HG03280 (cell line): ENCODE results near the gene PAAF1.

Experiments
- ATAC-seq: cut with Tn5 transposase; IDR thresholded peaks from one replicate; pipeline ENCODE4 v1.9.1; 2021; ENCODE audit warnings: mild to moderate bottlenecking, moderate library complexity; ENCODE audit not compliant: unreplicated experiment

The PAAF1 gene, protein sequence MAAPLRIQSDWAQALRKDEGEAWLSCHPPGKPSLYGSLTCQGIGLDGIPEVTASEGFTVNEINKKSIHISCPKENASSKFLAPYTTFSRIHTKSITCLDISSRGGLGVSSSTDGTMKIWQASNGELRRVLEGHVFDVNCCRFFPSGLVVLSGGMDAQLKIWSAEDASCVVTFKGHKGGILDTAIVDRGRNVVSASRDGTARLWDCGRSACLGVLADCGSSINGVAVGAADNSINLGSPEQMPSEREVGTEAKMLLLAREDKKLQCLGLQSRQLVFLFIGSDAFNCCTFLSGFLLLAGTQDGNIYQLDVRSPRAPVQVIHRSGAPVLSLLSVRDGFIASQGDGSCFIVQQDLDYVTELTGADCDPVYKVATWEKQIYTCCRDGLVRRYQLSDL

DNA sequence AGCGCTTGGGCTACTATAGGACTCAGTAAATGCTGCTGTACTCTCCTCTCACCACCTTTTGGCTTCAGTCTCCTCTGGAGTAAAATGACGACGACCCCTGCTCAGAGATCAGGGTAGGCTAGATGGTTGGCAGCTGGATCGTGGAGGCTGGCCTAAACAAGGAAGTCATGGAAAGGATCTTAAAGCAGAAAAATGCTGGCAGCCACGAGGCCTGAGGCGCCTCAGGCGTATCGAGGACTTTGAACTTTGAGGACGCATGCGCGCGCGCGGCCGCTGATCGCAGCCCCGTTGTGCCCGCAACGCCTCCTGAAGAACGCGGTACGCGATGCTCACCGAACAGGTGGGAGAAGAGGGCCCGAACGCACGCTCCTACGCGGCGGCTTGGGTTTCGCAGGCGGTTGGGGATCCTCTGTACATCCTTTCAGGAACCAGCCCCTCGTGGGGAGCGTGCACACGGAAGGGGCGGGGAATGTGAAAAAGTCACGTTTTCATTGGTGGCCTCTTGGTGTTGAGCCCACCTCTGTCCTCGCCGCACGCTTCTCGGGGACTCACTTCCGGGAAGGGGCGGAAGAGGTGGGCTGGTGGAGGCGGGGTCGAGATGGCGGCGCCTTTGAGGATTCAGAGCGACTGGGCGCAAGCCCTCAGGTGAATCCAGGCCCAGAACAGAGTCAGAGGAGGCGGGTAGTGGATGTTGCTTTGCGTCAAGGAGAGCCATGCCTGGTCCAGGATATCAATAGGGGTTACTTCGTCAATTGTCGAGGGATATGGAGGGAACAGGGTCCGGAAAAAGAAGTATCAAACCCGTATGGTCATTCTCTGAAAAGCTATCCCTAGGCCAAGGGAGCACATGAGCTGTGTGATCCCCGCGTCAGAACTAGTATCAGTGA lies at the start of gene PAAF1, which contains the start of gene COA4:
PAAF1 (plus strand) TSS at position 576 of the 887 bp plus-strand sequence; CDS start at position 599, 23 bp downstream.
COA4 (minus strand) TSS at position 423 of the 887 bp plus-strand sequence. CDS start 3,468 bp downstream, outside the sequence.
- ATAC-seq = peak; percentile 98

- no peak for ATAC-seq
These were observed 46.5 kb upstream of the PAAF1 start for GRCh38 chr11:73830261-73830660.

DNA sequence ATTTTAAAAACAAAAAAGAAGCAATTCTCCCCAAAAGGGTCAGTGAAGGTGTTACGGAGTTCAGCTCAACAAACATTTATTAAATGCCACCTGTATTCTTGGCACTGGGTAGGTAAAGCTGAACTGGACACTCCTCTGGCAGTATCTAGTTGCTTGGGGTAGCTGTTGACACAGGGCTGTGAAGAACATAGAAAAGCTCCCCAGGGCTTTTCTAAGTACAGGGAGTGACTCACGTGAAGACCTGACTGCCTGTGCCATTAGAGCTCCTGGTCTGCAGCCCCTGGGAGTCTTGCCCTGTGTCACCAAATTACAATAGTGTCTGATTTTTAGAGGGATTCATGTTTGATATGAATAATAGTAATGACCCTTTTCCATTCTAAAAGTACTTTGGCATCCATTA lies 43.7 kb upstream of the PAAF1 start:
- ATAC-seq = no peak

GRCh38 chr11:73838443-73839122 lies 38.2 kb upstream of the PAAF1 start:
- no peak for ATAC-seq

DNA sequence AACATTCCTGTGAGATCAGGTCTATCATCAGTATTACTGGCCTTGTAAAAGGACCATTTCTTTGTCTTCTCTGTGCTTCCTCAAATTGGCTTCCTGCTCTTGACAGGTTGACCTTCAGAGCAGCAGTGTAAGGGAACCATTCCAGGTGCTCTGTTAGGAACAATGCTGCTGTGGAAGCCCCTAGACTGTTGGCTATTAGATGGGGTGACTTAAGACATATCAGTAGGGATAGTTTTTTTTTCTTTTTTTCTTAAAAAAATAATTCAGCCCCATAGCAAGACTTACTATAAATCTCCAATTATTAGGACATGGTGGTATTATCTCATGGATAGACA lies 37.7 kb upstream of the PAAF1 start:
- ATAC-seq = no peak

- no peak for ATAC-seq
These were observed 25.6 kb upstream of the PAAF1 start for GRCh38 chr11:73851046-73851764.

DNA sequence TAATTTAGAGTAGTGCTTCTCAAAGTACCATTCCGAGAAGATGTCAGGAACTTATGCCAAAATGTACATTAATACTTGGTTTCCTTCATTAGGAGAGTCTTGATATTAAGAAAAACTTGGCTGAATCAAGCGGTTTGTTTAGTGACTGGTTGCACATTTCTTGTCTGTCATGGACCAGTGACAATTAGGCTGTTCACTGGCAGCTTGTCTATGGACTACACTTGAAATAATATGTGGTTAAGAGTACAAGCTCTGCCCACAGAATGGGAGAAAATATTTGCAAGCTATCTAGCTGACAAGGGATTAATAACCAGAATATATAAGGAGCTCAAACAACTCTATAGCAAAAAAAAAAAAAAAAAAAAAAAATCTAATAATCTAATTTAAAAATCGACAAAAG lies 24.8 kb upstream of the PAAF1 start:
- ATAC-seq = no peak

DNA sequence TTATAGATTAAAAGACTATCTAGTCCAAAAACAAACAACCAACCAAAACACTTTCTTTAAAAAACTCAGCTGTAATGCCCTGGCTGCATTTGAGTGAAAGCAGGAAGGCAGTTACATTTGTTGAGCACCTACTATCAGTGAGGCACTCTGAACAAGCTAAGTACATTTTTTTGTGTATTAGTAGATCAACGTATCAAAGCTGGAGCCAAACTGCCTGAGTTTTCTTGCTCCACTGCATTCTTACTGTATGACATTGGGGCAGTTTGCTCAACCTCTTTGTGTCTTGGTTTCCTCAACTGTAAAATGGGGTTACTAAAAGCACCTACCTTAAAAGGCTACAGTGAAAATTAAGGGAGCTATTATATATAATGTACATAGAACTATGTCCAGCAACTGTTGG lies 22.1 kb upstream of the PAAF1 start:
- no peak for ATAC-seq

DNA sequence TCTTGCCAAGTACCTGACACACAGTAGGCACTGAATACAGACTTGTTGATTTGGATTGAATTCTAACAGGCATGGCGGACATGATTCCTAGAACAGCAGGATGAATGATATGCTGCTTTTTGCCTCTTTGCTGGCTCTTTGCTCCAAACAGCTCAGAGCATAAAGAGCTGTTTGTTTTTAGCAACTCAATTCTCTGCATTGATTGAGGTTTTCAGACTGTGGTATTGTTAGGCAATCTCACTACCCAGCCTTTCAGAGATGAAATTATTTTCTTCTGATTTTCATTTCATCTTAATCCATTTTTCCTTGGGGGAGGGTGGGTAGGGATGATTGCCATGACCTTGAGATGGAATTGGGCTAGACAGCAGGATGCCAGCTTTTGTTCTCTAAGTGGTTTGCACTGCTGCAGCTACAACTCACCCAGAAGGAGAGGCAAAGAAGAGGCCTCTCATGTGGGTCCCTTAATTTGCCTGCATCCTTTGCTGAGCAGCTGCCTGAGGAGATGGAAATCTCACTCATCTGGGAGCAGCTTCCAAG lies 20.7 kb upstream of the PAAF1 start:
- ATAC-seq = no peak

DNA sequence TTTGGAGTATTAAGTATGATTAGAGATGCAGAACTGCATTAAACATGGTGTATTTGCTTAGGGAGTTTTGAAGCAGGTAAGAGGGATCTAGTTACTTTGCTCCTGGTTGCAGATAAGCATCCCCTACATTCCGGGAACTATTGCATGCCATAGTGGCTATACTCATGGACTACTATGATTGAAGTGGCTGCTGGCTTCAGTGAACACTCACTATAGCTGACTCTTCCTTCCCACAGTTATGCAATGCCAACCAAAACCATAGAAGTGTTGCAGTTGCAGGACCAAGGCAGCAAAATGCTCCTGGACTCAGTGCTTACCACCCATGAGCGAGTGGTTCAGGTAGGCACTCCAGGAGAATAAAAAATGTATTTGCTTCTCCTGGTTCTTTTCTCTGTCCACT lies 17.1 kb upstream of the PAAF1 start:
- ATAC-seq = no peak

- no peak for ATAC-seq
These were observed 16.6 kb upstream of the PAAF1 start for GRCh38 chr11:73860202-73860601.

DNA sequence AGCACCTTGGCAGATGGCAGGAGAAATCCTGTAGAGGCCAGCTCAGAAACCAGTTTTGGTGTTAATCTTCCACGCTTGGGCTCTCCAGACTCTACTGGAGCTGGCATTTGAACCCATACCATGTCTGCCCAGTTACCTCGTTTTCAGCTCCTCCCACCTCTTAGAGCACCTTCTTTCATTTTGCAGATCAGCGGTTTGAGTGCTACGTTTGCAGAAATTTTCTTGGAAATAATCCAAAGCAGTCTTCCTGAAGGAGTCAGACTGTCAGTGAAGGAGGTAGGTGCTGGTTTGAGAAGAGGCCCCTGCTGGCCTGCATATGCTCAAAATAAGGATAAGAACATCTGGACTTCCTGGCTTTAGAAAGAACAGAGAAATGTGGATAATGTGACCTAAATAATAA lies 13.8 kb upstream of the PAAF1 start:
- no peak for ATAC-seq

DNA sequence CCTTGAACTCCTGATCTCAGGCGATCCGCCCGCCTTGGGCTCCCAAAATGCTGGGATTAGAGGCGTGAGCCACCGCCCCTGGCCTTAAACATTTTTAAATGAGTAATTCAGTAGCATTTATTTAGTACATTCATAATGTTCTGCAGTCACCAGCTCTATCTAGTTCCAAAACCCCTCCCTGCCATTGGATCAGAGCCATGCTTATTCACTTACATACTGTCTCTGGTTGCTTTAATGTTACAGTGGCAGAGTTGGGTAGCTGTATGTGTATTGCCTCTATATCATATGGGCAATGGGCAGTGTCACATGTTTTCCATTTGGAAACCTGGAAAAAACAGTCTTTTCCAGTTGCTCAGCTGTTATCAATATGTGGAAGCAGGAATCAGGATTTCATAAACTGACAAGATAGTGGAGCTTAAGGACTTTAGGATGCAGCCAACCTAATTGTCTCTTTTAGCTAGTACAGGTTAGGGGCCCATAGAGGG lies 10.7 kb upstream of the PAAF1 start:
- no peak for ATAC-seq

GRCh38 chr11:73866586-73866996 lies 10.2 kb upstream of the PAAF1 start:
- no peak for ATAC-seq

DNA sequence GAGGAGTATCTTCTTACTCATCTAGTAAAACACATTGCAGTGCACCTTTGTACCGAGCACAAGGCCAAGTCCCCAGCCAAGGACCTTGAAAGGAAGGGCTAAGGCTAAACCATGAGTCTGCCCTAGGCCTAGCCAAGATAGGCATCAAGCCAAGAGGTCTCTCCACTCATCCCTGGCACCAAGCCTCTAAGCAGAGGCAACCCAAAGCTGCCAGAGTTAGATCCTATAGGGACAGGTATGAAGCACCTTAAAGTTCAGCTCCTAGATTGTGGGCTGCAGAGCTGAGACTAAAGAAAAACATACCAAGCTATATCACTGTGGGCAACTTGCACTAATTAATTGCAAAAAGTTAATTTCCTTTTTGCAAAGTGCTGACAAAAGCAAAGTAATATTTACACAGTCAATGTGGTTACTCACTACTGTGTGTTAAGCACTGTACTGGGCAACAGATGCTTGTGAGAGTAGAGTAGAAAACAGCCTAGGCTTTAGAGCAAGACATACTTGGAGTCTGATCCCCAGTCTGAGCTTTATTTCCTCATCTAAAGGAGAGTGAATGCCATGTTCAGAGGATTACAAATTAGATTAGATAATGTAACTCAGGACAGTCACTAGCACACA lies 7.4 kb upstream of the PAAF1 start:
- ATAC-seq = no peak

DNA sequence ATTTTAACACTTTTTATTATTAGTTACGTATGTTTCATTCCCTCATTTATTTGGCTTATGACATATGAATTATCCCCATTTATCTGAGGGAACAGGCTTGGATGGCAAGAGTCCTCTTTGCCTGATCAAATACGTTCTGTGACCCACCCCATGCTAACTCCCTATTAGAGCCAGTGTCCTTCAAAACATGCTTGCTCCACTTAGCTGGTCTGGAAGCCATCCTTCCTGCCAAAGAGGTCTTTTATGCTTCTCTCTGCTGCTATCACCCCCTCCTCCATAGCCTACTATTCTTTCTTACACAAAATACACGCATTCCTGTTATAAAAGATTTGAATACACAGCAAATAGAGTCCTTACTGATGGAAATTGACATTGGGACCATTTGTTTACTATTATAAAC lies 6.5 kb upstream of the PAAF1 start:
- no peak for ATAC-seq

GRCh38 chr11:73872749-73873357 lies 3.9 kb upstream of the PAAF1 start:
- ATAC-seq = no peak

DNA sequence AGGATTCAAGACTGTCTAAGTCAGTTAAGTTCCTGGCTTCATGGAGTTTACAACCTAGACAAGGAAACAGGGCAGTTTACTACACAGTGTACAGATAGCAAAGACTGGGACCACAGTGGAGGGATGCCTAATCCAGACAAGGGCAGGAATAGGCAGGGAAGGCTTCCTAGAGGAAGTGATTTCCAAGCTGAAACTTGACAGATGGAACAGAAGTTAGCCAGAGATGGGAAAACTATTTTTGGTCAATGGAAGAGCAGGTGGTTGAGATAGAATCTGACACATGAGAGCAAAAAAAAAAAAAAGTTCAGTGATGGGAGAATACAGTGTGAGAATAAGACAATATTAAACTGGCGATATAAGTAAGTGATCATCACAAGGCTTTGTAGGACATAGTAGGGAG lies 1.4 kb upstream of the PAAF1 start:
- no peak for ATAC-seq

GRCh38 chr11:73875840-73876239 lies 959 bp upstream of the PAAF1 start:
- ATAC-seq = no peak
